DND-41 (cell line): ENCODE measurements around the gene UPF1.

Experiments
- ATAC-seq: fragments of 200-7000 bp; cut with Tn5 transposase; 3 replicates; pipeline ENCODE4 v1.9.1; 2021; ENCODE audit warnings: low read depth; ENCODE audit not compliant: insufficient read depth
- DNase-seq: peaks from one replicate; pipeline ENCODE4 v3.0.0-alpha.2; 2020
- H2AFZ ChIP-seq: 2 replicates; pipeline ENCODE4 v1.6.0; 2012; ENCODE audit warnings: low read depth, low read length
- H3K27ac ChIP-seq: 2 replicates; pipeline ENCODE4 v1.5.1; 2012; ENCODE audit warnings: low read length, inconsistent platforms
- H3K27me3 ChIP-seq: fragments of 200-600 bp; sonication (generic); 2 replicates; pipeline ENCODE4 v1.6.0; 2012; ENCODE audit warnings: low read length, mild to moderate bottlenecking, inconsistent platforms; ENCODE audit not compliant: insufficient read depth, poor library complexity
- H3K36me3 ChIP-seq: 2 replicates; pipeline ENCODE4 v1.5.1; 2012; ENCODE audit warnings: low read length, inconsistent platforms; ENCODE audit not compliant: insufficient read depth
- H3K4me1 ChIP-seq: 2 replicates; pipeline ENCODE4 v1.5.1; 2012; ENCODE audit warnings: mild to moderate bottlenecking, low read length; ENCODE audit not compliant: insufficient read depth
- H3K4me2 ChIP-seq: 2 replicates; pipeline ENCODE4 v1.6.0; 2012; ENCODE audit warnings: mild to moderate bottlenecking, moderate library complexity, low read length, inconsistent platforms; ENCODE audit not compliant: insufficient read depth
- H3K4me3 ChIP-seq, 2 experiments: fragments of 200-600 bp in 1 of 2; shearing (Covaris generic) in 1 of 2; 2 replicates each; pipeline ENCODE4 v1.5.1; 2012 to 2016; ENCODE audit warnings: inconsistent platforms in 2 of 2, low read length in 2 of 2, mild to moderate bottlenecking in 2 of 2, low read depth in 1 of 2, moderate library complexity in 1 of 2
- H3K79me2 ChIP-seq: 2 replicates; pipeline ENCODE4 v1.6.0; 2012; ENCODE audit warnings: low read length, inconsistent platforms; ENCODE audit not compliant: insufficient read depth
- H3K9ac ChIP-seq: 2 replicates; pipeline ENCODE4 v1.6.0; 2012; ENCODE audit warnings: low read depth, mild to moderate bottlenecking, inconsistent platforms, low read length, moderate library complexity
- H3K9me3 ChIP-seq: 2 replicates; pipeline ENCODE4 v1.5.1; 2012; ENCODE audit warnings: low read length, moderate library complexity, mild to moderate bottlenecking, inconsistent platforms; ENCODE audit not compliant: insufficient read depth, severe bottlenecking
- H4K20me1 ChIP-seq: 2 replicates; pipeline ENCODE4 v1.6.0; 2012; ENCODE audit warnings: low read length; ENCODE audit not compliant: insufficient read depth
- CTCF ChIP-seq: IDR thresholded peaks from 2 replicates; pipeline ENCODE4 v1.5.1; 2012; ENCODE audit warnings: borderline replicate concordance, low read length, moderate library complexity, mild to moderate bottlenecking; ENCODE audit not compliant: poor library complexity, severe bottlenecking; ENCODE audit errors: extremely low read depth
- EZH2 ChIP-seq: IDR thresholded peaks from 3 replicates; pipeline ENCODE4 v1.6.1; 2012; ENCODE audit warnings: borderline replicate concordance, low read depth, mild to moderate bottlenecking, moderate library complexity, low read length, inconsistent platforms; ENCODE audit not compliant: severe bottlenecking

The UPF1 gene

DNA sequence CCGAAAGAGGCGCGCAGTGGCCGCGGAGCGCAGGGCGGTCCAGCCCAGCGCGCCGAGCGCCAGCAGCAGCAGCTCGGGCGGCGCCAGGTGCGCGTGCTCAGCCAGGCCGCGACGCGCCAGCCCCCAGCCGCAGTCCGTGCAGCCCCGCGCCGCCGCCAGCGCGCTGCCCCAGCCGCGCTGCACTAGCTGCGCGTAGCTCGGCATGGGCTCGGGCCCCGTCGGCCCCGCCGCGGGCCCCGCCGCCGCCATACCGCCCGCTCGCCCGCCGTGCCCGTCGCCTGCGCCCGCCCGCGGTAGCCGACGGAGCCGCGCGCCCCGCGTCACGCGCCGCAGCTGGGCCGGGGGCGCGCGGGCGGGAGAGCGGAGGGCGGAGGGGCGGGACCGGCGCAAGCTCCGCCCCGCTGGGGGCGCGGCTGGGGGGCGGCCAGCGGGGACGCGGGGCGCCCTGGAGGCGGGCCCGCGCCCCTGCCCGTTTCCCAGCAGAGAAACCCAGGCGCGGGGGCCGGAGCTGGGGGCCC, 64.1 kb downstream of the UPF1 start, which contains the start of gene CERS1:
Gene CERS1, minus strand, starts transcription at position 335 of the 518 bp plus-strand sequence. Its CDS starts 86 bp downstream, at position 249.
- no peaks in the 10 kb centered on the region for H3K79me2 ChIP-seq
- no peak within 1 kb of the TSS for H2AFZ ChIP-seq
- no peak within 1 kb of the TSS for H3K9ac ChIP-seq
- no peak within 1 kb of the TSS for H3K4me3 ChIP-seq
- ATAC-seq: no peak
- H3K27ac ChIP-seq: no peak within 1 kb of the TSS
- peaks cover 21% of the 10 kb centered on the region for H3K36me3 ChIP-seq
- DNase-seq: no peak
- no peak within 1 kb of the TSS for H3K4me2 ChIP-seq
- H4K20me1 ChIP-seq: peaks cover 8% of the 10 kb centered on the region; the same call in 1 of the 2 replicates
- H3K4me1 ChIP-seq: no peaks in the 10 kb centered on the region
- no peaks in the 10 kb centered on the region for H3K27me3 ChIP-seq
- H3K9me3 ChIP-seq: no peaks in the 10 kb centered on the region
- TF ChIP-seq CTCF: no peak
- no peak for TF ChIP-seq EZH2

GRCh38 chr19:18896421-18896841, 64.7 kb downstream of the UPF1 start:
- peaks cover 27% of the 10 kb centered on the region for H3K36me3 ChIP-seq
- no peaks in the 10 kb centered on the region for H3K9me3 ChIP-seq
- no peaks in the 10 kb centered on the region for H3K27me3 ChIP-seq
- no peak overlapping the region for H2AFZ ChIP-seq
- H3K27ac ChIP-seq: no peak overlapping the region
- no peak overlapping the region for H3K9ac ChIP-seq
- H3K79me2 ChIP-seq: no peaks in the 10 kb centered on the region
- no peaks in the 10 kb centered on the region for H3K4me1 ChIP-seq
- no peak overlapping the region for H3K4me3 ChIP-seq
- DNase-seq (no peak), ATAC-seq (no peak)
- H4K20me1 ChIP-seq: peaks cover 12% of the 10 kb centered on the region; the same call in 1 of the 2 replicates
- no peak for TF ChIP-seq EZH2
- no peak for TF ChIP-seq CTCF
- H3K4me2 ChIP-seq: no peak overlapping the region

- Histone ChIP-seq H4K20me1 (peaks cover 12% of the 10 kb centered on the region; the same call in 1 of the 2 replicates), H3K9me3 (no peaks in the 10 kb centered on the region), H3K36me3 (peaks cover 28% of the 10 kb centered on the region), H3K27ac (no peak overlapping the region), H3K4me3 (no peak overlapping the region), H2AFZ (no peak overlapping the region), H3K4me2 (no peak overlapping the region), H3K27me3 (no peaks in the 10 kb centered on the region), H3K9ac (no peak overlapping the region), H3K79me2 (no peaks in the 10 kb centered on the region), H3K4me1 (no peaks in the 10 kb centered on the region)
- DNase-seq (no peak), ATAC-seq (no peak)
- TF ChIP-seq EZH2: no peak
- no peak for TF ChIP-seq CTCF
These were observed 65.6 kb downstream of the UPF1 start for GRCh38 chr19:18897094-18898029.
